Measurements from ENCODE around the gene PADI2. TPM values are rescaled to one million over a fixed set of nuclear protein-coding genes. Genes with fewer than 3 reads are reported as not detected.
A peak's percentile ranks its signal among the peaks of the same experiment; 100 is the strongest.

PADI2 gene
- total and polyA plus RNA-seq, 9 of the 15 experiments (the other 6 are each of a cell fraction or from before 2014, with no cell fraction given) = 0.01 to 0.11 (median 0.01) TPM; not detected in 5

GRCh38 chr1:17053685-17054410 lies 65.4 kb downstream of the PADI2 start, which contains the start of gene SDHB (continued):
- TF ChIP-seq CEBPG (CRISPR knock-in tag; IDR thresholded peaks at IDR 0.05) (0 out of 2 replicates have a peak, but pooled peaks have one; percentile 24), CEBPG (tag; conservative IDR thresholded peaks at IDR 0.05 in 1 of 2, IDR thresholded peaks at IDR 0.05 in 1 of 2) (no peak), ZNF740 (CRISPR knock-in tag; IDR thresholded peaks at IDR 0.05) (peak; percentile 83; the same call in 1 of the 2 replicates), ZNF740 (tag; IDR thresholded peaks at IDR 0.05) (no peak), TFAP4 (CRISPR knock-in tag; IDR thresholded peaks at IDR 0.05; ENCODE audit: borderline replicate concordance) (peak; percentile 86), KDM4B (IDR thresholded peaks at IDR 0.05; ENCODE audit: borderline replicate concordance in 2 of 2, low read depth in 1 of 2) (0 out of 4 replicates have a peak, but pooled peaks of 1 of the 2 experiments have one; percentile 59), ZNF778 (CRISPR knock-in tag; IDR thresholded peaks at IDR 0.05) (no peak), TAF9B (IDR thresholded peaks at IDR 0.05; ENCODE audit: partially characterized antibody) (peak; percentile 76), MAX (CRISPR knock-in tag; IDR thresholded peaks at IDR 0.05) (no peak; the same call in 1 of the 2 replicates), SAFB2 (IDR thresholded peaks at IDR 0.05; ENCODE audit: borderline replicate concordance, low read depth, low read length, severe bottlenecking) (no peak), TEAD1 (CRISPR knock-in tag; IDR thresholded peaks at IDR 0.05) (peak in 1 of 2 experiments; percentile 36; a peak in 1 of 4 replicates), TFAM (CRISPR knock-in tag; conservative IDR thresholded peaks at IDR 0.05) (no peak), ESRRB (CRISPR knock-in tag; IDR thresholded peaks at IDR 0.05; ENCODE audit: borderline replicate concordance) (no peak), NFIC (IDR thresholded peaks at IDR 0.05) (no peak), CBX8 (IDR thresholded peaks at IDR 0.05; ENCODE audit: borderline replicate concordance, extremely low read depth, low read depth, low read length, poor library complexity, severe bottlenecking) (no peak), ZNF217 (CRISPR knock-in tag; IDR thresholded peaks at IDR 0.05) (no peak), SOX6 (IDR thresholded peaks at IDR 0.05) (peak; percentile 28; the same call in 1 of the 2 replicates), MEF2D (tag; conservative IDR thresholded peaks at IDR 0.05; ENCODE audit: low read depth) (no peak), JUNB (CRISPR knock-in tag; conservative IDR thresholded peaks at IDR 0.05) (no peak), KAT7 (CRISPR knock-in tag; IDR thresholded peaks at IDR 0.05; ENCODE audit: borderline replicate concordance) (no peak), HDAC1 (IDR thresholded peaks at IDR 0.05) (peak in 1 of 2 experiments; percentile 90; a peak in 2 of 4 replicates), SIN3A (IDR thresholded peaks at IDR 0.05; ENCODE audit: borderline replicate concordance in 2 of 2, control insufficient read depth in 1 of 2, low read depth in 2 of 2, low read length in 2 of 2) (peak in 1 of 2 experiments; percentile 82; a peak in 2 of 4 replicates), ZNF561 (CRISPR knock-in tag; conservative IDR thresholded peaks at IDR 0.05) (no peak), ZNF436 (CRISPR knock-in tag; IDR thresholded peaks at IDR 0.05) (no peak), CBFB (CRISPR knock-in tag; IDR thresholded peaks at IDR 0.05) (no peak), HMG20B (CRISPR knock-in tag; IDR thresholded peaks at IDR 0.05) (no peak)
